NCI-H2227 (cell line): ENCODE results near the gene DDX19B.

ENCODE experiments used
- DNase-seq: peaks from one replicate; lab custom pipeline; 2025; ENCODE audit not compliant: unreplicated experiment; lab: John Stamatoyannopoulos, UW

The DDX19B gene

DNA sequence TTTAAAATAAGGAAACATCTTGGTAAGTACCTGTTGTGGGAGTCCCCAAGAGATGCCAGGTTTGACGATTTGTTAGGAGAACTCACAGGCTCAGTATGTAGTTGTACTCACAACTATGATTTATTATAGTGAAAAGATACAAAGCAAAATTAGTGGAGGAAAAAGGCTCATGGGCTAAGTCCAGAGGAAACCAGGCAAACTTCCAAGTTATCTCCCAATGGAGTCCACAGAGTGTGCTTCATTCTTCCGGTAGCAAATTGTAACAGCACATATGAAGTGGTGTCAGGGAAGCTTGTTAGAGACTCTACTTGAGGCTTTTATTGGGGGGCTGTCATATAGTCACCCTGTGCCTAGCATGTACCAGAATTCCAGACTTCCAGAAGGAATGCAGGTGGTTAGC lies 50.0 kb downstream of the DDX19B start:
- DNase-seq: no peak

DNA sequence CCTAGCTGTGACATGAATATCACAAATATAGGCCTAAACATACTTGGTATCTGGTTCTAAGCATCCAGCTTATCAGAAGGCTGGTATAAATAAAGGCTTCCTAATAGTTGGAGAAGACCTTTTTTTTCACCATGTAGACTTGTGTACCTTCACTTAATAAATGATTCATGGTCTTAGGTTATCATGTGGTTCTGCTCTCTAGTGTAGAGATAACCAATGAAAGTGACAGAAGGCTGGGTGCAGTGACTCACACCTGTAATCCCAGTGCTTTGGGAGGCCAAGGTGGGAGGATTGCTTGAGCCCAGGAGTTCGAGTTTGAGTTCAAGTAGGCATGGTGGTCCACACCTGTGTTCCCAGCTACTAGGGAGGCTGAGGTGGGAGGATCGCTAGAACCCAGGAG lies 50.8 kb downstream of the DDX19B start:
- no peak for DNase-seq

DNA sequence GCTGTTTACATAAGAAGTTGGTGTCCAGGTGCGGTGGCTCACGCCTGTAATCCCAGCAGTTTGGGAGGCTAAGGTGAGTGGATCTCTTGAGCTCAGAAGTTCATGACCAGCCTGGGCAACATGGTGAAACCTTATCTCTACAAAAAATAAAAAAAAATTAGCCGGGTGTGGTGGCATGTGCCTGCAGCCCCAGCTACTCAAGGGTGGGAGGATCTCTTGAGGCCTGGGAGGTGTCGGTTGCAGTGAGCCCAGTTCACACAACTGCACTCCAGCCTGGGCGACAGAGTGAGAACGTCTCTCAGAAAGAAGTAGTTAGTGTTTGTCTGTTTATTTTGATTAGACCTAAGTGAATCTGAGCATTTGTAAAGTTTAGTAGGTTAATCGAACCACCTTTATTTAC lies 60.6 kb downstream of the DDX19B start:
- no peak for DNase-seq

DNA sequence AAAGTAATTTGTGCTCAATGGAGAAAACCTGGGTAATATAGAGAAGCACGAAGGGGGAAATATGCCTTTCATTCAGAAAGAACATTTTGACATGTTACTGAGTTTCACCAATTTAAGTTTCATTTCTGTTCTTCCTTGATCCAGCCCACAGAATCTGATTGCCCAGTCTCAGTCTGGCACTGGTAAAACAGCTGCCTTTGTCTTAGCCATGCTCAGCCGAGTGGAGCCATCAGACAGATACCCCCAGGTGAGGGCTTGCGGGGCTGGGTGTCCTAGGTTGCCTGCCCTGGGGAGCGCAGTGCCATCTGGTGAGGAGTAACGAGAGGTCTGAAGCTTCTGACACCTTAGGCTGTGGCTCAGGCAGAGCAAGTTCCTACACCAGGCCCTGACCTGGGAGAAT lies 65.4 kb downstream of the DDX19B start:
- no peak for DNase-seq

DNA sequence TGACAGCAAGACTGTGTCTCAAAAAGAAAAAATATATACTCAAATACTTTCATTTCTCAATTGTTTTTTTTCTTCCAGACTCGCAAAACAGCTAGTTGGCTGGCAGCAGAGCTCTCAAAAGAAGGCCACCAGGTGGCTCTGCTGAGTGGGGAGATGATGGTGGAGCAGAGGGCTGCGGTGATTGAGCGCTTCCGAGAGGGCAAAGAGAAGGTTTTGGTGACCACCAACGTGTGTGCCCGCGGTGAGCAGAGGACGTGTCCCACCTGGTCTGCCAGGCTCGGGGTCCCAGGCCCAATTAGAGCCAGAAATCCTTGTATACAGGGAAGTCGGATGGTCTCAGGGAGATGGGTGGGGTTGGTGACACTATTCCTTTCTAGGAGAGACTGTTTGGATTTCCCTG lies 71.2 kb downstream of the DDX19B start:
- peak; percentile 25 for DNase-seq

DNA sequence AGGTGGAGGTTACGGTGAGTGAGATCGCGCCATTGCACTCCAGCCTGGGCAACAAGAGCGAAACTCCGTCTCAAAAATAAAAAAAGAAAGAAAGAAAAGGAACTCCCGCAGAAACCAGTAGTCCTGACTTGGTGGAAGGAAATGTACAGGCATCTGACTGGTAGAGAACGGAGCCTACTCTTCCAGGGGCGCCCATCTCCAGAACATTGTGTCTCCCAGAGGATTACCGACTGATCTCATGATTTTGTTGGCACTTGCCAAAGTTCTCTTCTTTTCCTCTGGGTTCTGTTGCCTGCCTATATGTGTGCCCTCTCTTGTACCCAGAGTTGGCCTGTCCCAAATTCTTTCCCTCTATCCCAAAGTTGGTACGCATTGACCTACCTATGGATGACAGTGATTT lies 71.9 kb downstream of the DDX19B start:
- DNase-seq: no peak

DNA sequence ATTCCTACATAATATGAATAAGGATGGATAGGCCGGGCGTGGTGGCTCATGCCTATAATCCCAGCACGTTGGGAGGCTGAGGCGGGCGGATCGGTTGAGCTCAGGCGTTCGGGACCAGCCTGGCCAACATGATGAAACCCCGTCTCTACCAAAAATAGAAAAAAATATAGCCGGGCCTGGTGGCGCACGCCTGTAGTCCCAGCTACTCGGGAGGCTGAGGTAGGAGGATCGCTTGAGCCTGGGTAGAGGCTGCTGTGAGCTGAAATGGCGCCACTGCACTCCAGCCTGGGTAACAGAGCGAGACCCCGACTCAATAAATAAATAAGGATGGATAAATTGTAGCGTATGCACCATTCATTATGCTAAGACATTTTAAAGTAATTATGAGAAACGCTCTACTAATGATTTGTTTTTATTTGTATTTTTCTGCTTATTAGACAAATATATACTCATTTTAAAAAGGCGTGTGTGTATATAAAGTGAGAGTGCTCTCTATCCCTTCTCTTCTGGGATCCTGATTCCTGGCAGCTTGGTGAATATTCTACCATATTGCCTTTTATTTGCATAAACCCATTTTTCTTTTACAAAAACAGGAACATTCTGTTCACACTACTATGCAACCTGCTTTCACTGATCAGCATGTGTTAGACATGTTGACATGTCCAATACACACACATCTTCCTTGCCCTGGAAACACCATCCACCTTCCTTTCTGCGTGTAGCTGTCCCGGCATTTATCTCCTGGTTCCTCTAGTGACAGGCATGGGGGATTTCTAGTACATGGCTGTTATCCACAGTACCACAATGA lies 74.1 kb downstream of the DDX19B start:
- DNase-seq: no peak

DNA sequence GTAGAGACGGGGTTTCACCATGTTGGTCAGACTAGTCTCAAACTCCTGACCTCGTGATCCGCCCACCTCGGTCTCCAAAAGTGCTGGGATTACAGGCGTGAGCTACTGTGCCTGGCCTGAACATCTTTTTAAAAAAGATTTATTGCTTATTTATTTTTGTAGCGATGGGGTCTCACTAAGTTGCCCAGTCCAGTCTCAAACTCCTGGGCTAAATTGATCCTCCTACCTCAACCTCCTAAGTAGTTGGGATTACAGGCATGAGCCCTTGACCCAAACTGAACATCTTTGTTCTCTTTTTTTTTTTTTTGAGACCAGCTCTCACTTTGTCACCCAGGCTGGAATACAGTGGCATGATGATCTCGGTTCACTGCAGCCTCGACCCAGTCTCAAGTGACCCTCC lies 75.2 kb downstream of the DDX19B start:
- no peak for DNase-seq

DNA sequence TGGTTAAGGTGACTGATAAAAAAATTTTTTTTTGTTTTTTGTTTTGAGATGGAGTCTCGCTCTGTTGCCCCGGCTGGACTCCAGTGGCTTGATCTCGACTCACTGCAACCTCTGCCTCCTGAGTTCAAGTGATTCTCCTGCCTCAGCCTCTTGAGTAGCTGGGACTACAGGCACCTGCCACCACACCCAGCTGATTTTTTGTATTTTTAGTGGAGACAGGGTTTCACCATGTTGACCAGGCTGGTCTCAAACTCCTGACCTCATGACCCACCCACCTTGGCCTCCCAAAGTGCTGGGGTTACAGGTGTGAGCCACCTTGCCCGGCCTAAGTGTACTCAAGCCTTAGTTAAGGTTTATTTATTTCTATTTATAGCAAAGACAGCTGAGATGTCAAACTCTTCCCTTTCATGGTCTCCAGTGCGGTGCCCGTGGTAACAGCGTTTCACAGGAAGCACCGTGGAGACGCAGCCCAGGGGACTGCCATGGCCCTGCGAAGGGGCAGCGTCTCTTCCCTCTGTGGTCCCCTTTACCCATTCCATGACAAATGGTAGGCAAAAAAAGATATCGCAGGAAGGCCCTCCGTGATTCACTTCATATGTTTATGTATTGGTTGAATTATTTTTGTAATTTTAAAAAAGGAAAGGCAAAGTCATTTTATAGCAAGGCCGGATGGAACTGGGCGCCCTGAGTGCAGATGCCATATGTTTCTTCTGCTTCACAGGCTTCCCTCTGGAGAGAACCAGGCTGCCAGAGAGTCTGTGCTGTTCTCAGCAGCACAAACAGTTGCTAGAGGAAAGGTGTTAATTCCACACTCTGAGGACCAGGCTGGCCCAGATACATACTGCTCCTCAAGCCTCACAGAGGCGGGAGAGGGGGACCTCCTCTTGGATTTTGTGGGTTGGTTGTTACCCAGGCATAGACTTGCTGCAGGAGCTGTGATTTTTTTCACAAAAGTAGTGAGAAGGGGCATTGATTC lies 76.9 kb downstream of the DDX19B start:
- no peak for DNase-seq

DNA sequence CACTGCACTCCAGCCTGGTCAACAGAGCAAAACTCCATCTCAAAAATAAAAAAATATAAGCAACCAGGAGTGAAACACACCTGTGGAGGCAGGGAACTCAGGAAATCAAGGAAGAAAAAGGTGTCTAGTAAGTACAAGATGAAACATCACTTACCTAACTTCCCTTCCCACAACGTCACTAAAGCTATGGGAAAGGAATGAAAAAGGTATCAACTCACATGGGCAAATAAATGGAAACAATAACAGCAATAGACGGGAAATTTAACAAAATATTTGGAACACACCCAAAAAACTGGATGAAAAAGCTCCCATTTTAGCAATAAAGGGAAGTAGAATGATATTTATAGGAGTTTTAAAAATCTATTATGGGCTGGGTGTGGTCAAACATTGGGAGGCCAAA lies 78.8 kb downstream of the DDX19B start:
- DNase-seq: no peak

DNA sequence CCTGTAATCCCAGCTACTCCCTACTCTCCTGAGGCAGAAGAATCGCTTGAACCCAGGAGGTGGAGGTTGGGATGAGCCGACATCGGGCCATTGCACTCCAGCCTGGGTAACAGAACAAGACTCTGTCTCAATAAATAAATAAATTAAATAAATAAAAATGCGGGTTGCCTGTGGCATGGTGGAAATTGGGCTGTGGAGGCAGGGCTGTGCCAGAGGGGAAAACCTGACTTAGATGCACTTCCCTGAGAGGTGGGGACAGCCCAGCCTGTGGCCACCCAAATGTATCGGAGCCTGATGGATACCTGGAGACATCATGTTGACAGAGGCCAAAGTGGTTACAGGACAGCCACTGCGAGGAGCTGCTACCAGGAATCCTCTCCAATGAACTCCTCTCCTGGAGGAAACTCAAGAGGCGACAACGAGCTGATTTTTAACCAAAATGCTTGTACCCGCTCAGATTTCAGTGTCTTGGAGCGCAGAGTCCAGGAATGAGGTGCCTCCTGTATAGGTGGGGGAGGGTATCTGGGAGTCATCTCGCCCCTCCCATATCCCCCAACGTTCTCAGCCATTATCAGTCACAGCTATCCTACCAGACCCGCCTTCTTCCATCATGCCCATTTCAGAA lies 80.0 kb downstream of the DDX19B start:
- no peak for DNase-seq

DNA sequence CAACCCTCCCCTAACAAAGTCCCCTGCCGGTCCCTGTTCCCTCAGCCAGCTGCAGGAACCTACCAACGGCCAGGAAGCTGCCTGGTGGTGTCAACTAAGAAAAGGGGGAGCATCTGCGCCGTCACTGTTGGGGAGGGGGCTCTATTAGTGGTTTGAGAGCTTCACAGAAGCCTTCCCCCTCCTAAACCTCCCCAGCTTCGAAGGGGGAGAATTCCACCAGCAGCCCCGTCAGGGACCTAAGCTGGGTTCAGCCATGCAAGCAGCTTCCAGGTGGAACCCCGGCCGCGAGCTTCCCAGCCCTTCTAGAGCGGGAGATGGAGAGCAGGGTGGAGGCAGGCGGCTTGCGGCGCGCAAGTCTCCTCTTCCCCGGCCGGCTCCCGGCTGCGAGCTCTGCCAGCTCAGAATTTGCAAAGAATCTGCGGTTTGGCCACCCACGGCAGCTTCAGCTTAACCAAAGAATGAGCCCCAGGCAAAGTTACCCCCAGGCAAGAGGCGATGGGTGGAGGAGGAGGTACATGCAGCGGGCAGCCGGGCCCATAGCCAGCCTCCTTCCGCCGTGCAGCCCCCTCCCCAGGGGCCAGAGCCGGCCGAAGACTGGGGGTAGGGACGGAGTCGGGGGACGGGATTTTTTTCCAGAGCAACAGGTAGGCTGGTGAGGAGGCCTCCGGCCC lies 81.4 kb downstream of the DDX19B start:
- peak; percentile 46 for DNase-seq

DNA sequence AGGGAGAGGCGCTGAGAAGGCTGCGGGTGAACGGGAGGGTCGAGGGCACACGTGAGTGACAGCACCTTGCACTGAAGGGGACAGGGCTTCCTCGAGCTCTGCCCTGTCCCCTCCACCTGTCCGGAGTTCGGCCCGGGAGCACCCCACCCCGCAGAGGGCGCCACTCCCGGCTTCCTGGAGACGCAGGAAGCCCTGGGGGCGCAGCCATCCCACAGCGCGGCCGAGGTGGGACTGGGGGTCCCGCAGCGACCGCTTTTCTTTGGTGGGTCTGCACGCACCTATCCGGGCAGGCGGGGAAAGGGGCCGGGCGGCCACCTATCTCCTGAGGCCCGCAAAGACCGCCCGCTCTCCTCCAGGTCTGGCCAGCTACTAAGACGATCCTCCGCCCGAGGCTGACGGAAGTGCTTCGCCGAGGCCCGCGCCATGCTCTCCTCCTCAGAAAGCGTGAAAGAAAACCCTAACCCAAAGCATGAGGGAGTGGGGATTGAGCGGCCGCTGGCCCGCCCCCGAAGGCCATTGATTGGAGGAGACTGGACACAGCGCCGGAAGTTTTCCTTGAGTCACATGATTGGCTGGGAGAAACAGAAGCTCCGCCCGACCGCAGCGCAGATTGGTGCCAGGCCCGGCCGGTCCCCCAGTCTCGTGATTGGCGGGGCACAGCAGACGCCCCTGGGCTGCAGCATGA lies 82.1 kb downstream of the DDX19B start:
- DNase-seq: peak; percentile 96

DNA sequence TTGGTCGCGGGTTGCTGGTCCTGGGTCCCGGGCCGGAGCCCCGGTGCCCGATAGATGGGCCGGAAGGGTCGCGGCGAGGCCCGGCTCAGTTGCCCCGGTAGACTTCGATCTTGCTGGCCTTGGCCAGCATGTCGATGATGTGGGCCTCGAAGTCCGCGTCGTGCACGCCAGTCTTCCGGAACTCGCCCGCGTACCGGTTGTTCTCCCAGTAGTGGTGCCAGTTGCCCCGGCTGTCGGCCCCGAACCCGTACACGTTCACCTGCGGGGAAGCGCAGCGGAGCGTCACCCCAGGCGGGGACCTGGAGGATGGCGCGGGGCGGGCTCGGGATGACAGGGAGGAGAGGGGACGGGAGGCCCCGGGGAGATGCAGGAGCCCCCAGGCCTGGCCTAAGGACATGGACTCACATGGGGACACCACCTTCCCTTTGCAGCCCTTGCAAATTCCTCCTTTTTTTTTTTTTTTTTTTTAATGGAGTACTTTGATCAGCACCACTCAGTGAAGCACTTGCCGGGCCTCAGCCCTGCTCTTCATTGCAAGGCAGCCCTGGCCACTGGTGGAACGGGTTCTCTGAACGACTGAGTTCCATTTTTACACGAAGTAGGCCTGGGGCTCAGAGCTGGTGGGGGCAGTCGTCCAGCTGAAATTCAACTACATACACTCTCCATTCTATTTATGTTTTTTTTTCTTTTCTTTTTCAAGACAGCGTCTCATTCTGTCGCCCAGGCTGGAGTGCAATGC lies 82.8 kb downstream of the DDX19B start:
- no peak for DNase-seq

DNA sequence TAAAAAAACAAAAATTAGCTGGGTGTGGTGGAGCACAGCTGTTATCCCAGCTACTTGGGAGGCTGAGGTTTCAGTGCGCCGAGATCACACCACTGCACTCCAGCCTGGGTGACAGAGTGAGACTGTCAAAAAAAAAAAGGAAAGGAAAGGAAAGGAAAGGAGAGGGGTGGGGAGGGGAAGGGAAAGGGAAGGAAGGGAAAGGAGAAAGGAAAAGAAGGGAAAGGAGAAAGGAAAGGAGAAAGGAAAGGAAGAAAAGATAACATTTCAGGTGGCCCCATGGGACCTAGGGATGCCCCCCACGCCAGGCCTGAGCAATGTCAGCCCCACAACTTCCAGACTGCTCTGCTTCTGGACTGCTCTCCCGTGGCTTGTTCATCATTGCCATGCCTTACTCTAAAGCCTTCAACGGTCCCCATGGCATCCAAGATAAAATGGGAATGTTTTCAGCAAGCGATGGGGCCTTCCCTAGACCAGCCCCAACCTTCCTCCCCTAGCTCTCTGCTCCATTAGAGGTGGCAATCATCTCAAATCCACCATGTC lies 84.5 kb downstream of the DDX19B start:
- no peak for DNase-seq
